NCI-H2081 (cell line): Measurements from ENCODE around the gene NOTCH4.
"Not testable (repeated sequence)": the region's sequence is repeated elsewhere in the genome, so short reads cannot be mapped to it uniquely, and the experiment has no call there.

ENCODE experiments used
- DNase-seq, 2 experiments: peaks; one replicate each; lab custom pipeline; 2025; lab: John Stamatoyannopoulos, UW

The NOTCH4 gene

GRCh38 chr6:32223258-32224235, at the start of gene NOTCH4:
Gene NOTCH4 (minus strand): TSS chr6:32224067. CDS start chr6:32223928, 139 bp downstream.
- DNase-seq = no peak

- DNase-seq = no peak
These were observed 47.6 kb upstream of the NOTCH4 start for GRCh38 chr6:32271429-32271828.

GRCh38 chr6:32268459-32268858, 44.6 kb upstream of the NOTCH4 start:
- DNase-seq = not testable (repeated sequence)

GRCh38 chr6:32267035-32267434, 43.2 kb upstream of the NOTCH4 start:
- no peak for DNase-seq

GRCh38 chr6:32257262-32257661, 33.4 kb upstream of the NOTCH4 start:
- not testable (repeated sequence) for DNase-seq

GRCh38 chr6:32255199-32256153, 31.6 kb upstream of the NOTCH4 start:
- DNase-seq = no peak

- no peak for DNase-seq
These were observed 30.9 kb upstream of the NOTCH4 start for GRCh38 chr6:32254761-32255198.

GRCh38 chr6:32252331-32253009, 28.6 kb upstream of the NOTCH4 start:
- DNase-seq = no peak

GRCh38 chr6:32249262-32249661, 25.4 kb upstream of the NOTCH4 start:
- no peak for DNase-seq

GRCh38 chr6:32247401-32247800, 23.5 kb upstream of the NOTCH4 start:
- DNase-seq = no peak

GRCh38 chr6:32244946-32245398, 21.1 kb upstream of the NOTCH4 start:
- peak; percentile 38 to 47 for DNase-seq

- no peak for DNase-seq
These were observed 20.4 kb upstream of the NOTCH4 start for GRCh38 chr6:32244270-32244669.

GRCh38 chr6:32242318-32242813, 18.5 kb upstream of the NOTCH4 start:
- not testable (repeated sequence) for DNase-seq

- DNase-seq = no peak
These were observed 16.8 kb upstream of the NOTCH4 start for GRCh38 chr6:32240686-32241085.

GRCh38 chr6:32239462-32239861, 15.6 kb upstream of the NOTCH4 start:
- no peak for DNase-seq

GRCh38 chr6:32234934-32235333, 11.1 kb upstream of the NOTCH4 start:
- no peak for DNase-seq

GRCh38 chr6:32226434-32226833, 2.6 kb upstream of the NOTCH4 start:
- no peak for DNase-seq

- no peak for DNase-seq
These were observed 829 bp upstream of the NOTCH4 start for GRCh38 chr6:32224696-32225095.

GRCh38 chr6:32222333-32223230, 1.3 kb downstream of the NOTCH4 start:
- DNase-seq = no peak

GRCh38 chr6:32220021-32220420, 3.8 kb downstream of the NOTCH4 start:
- no peak for DNase-seq
